ENCODE measurements around the gene STK24. TPM values are rescaled to one million over a fixed set of nuclear protein-coding genes. Genes with fewer than 3 reads are reported as not detected.
"Not testable (repeated sequence)": the region's sequence is repeated elsewhere in the genome, so short reads cannot be mapped to it uniquely, and the experiment has no call there.

STK24 gene
- total and polyA plus RNA-seq, 2 of the 4 experiments (the other 2 are of a cell fraction) = 29.2 to 43.4 TPM

GRCh38 chr13:98413278-98413677, 163.6 kb downstream of the STK24 start:
- H2AK9ac ChIP-seq (replicated peaks; ENCODE audit: low read depth, low read length, poor library complexity); H3K56ac ChIP-seq (ENCODE audit: extremely low read depth, insufficient read depth, low read length); dilution Hi-C loops (cut with HindIII; ENCODE audit: low sequenced_read_pairs, unreplicated experiment); H2AK5ac ChIP-seq (ENCODE audit: low read depth, low read length); H4K91ac ChIP-seq (ENCODE audit: insufficient read depth, low read depth, low read length); H3K4me1 ChIP-seq (ENCODE audit: control insufficient read depth, insufficient read depth, low read length); H3K18ac ChIP-seq (ENCODE audit: low read depth, low read length); H2AFZ ChIP-seq (replicated peaks; ENCODE audit: low read length, poor library complexity); H3K27ac ChIP-seq (ENCODE audit: insufficient read depth, low read length); H4K8ac ChIP-seq (ENCODE audit: low read depth in 2 of 2, low read length in 2 of 2); H4K5ac ChIP-seq (ENCODE audit: low read depth, low read length); H3K9ac ChIP-seq (ENCODE audit: low read depth, low read length); intact Hi-C loops (cut with micrococcal nuclease); BruUV-seq (replicated peaks); POLR2A ChIA-PET (ENCODE audit: unreplicated experiment); H3K9me3 ChIP-seq (ENCODE audit: control insufficient read depth, insufficient read depth, low read length); ATAC-seq (ENCODE audit: low read depth); H2BK15ac ChIP-seq (ENCODE audit: low read depth, low read length); in situ Hi-C loops (cut with MboI; ENCODE audit: low sequenced_read_pairs); H2BK5ac ChIP-seq (ENCODE audit: low read depth, low read length, poor library complexity, severe bottlenecking); DNase-seq; H3K14ac ChIP-seq (replicated peaks; ENCODE audit: low read depth, low read length); H4K20me1 ChIP-seq (ENCODE audit: insufficient read depth, low read length); H2BK120ac ChIP-seq (ENCODE audit: low read depth, low read length); H3K23ac ChIP-seq (ENCODE audit: low read depth, low read length); H3K4me2 ChIP-seq (ENCODE audit: low read depth, low read length); H3K27me3 ChIP-seq (ENCODE audit: control insufficient read depth, insufficient read depth, low read length); H3K4ac ChIP-seq (ENCODE audit: low read depth, low read length); H3K4me3 ChIP-seq (ENCODE audit: insufficient read depth, low read depth, low read length); CTCF ChIA-PET; H2BK20ac ChIP-seq (ENCODE audit: low read depth, low read length): not testable (repeated sequence)
- H3K36me3 ChIP-seq (ENCODE audit: control insufficient read depth, insufficient read depth, low read length) = peaks cover 64% of the 10 kb centered on the region
- no CpG with 5 or more reads among the region's 3 CpGs for WGBS, 2 experiments (ENCODE audit: extremely low coverage in 2 of 2, insufficient read length in 1 of 2)
- H3K9me1 ChIP-seq (ENCODE audit: insufficient read depth, low read length) = peaks cover 17% of the 10 kb centered on the region; the same call in 1 of the 2 replicates
- peaks cover 6 to 42% of the 10 kb centered on the region in 2 experiments; a peak in 2 of 4 replicates for H3K79me1 ChIP-seq (ENCODE audit: low read depth in 1 of 2, low read length in 2 of 2)
